Dermis microvascular lymphatic vessel endothelial cell (primary cell): Measurements from ENCODE around the gene LIMS2. TPM values are rescaled to one million over a fixed set of nuclear protein-coding genes. Genes with fewer than 3 reads are reported as not detected.

ENCODE experiments used
- DNase-seq, 2 donors: peaks; one replicate each; pipeline versions ENCODE4 v3.0.0 to v3.0.0-alpha.2; 2010; ENCODE audit warnings: low read depth in 2 of 2
- total RNA-seq: library from RNA; depleted of rRNA; stranded (reverse); fragments of >200 nt; gene quantifications from 2 replicates; pipeline ENCODE4 v1.2.1, GENCODE V29; 2014

Gene LIMS2, protein sequence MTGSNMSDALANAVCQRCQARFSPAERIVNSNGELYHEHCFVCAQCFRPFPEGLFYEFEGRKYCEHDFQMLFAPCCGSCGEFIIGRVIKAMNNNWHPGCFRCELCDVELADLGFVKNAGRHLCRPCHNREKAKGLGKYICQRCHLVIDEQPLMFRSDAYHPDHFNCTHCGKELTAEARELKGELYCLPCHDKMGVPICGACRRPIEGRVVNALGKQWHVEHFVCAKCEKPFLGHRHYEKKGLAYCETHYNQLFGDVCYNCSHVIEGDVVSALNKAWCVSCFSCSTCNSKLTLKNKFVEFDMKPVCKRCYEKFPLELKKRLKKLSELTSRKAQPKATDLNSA
- 3.1 and 5.3 TPM in 2 replicates for total RNA-seq

DNA sequence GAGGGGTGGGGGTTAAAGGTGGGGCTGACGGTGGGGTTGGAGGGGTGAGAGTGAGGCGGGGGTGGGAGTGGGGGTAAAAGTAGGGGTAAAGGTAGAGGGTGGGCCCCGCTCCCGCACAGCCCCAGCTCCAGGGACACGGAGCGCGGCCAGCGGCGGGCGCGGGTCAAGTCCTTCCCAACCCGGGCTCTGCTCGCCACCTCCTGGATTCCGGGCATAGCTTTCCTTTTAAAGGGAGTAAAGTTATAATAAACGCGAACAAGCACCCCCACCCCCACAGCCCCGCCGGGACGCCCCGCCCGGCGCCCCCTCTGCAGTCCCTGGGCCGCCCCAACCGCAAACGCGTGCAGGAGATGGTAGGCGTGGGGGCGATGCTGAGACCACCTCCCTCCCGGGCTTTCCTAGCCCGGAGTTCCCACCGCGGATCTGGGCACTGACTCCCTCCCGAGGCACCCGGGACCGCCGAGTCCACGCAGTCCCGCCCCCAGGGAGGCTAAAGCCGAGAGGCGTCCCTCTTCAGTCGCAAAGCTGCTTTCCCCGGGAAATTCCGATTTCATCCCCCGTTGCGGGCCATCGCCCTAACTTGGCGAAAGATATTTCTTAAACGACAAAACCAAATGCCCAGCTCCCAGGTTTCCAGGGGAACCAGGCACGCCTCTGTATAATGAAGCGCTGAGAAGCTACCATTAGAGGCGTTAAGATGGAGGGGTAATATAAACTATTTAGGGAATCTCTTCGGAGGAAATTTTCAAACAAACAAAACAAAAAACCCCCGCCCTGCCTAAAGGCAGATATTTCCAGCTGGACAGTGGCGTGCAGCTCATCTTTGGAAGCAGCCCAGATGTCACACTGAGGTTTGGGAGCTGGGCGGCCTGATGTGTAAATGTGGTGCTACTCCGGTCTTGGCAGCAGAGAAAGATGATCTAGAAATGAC lies at the start of gene LIMS2:
LIMS2 (minus strand) TSS at position 200 of the 931 bp plus-strand sequence. CDS start 506 bp downstream, outside the sequence.
- DNase-seq, result peak in 1 of 2 donors; percentile 57

DNA sequence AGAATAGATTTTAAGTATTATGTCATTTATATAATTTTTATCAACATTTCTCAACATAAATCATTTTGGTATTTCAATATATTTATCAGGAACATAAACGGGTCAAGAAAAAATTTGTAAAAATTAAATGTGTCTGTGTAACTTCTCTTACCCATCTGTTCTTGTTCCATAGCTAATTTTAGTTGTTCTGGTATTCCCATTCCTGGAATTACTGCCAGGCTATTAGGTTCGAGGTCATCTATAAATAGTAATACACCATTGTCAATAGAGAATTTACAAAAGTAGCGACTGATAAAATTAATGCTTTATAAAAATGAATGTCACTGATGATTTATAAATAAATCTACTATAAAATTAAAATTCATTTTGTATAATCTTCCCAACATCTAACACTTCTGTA lies 47.5 kb upstream of the LIMS2 start:
- DNase-seq, result no peak

DNA sequence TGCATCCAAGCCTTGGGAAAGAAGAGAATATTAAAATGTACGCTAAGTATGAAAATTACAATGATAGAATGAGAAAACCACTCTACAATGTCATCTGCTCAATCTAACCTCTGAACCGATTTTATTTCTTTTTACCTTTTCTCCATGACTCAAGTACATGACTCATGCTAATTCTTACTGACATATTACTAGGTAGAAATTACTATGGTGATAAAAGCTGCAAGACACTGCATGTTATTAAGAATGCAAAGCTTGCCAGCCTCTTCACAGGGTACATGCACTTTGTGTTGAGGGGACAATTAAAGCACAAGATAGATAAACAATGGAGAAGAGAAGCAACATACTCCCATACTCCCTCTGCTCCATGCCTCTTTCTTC lies 46.6 kb upstream of the LIMS2 start:
- no peak for DNase-seq

DNA sequence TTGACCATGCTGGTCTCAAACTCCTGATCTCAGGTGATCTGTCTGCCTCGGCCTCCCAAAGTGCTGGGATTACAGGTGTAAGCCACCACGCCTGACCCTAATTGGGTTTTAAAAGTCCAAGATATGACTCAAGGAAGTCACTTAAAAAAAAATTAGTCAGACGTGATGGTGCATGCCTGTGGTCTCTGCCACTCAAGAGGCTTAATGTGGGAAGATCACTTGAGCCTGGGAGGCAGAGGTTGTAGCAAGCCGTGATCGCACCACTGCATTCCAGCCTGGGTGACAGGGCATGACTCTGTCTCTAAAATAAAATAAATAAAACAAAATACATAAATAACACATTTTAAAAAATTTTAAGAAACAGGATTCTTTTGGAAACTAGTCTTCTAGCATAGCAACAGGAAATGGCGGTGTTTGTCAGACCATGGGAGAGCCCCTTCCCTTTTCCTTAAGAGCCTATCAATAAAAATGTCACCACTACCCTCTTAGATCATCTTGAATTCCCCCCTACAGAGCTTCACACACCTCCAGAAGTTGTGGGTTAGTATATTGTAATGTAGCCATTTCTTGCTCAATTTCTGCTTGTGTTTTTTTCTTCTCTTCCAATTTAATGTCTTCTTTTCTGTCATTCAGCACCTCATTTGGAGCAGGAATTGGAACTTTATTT lies 46.1 kb upstream of the LIMS2 start:
- DNase-seq, result no peak

DNA sequence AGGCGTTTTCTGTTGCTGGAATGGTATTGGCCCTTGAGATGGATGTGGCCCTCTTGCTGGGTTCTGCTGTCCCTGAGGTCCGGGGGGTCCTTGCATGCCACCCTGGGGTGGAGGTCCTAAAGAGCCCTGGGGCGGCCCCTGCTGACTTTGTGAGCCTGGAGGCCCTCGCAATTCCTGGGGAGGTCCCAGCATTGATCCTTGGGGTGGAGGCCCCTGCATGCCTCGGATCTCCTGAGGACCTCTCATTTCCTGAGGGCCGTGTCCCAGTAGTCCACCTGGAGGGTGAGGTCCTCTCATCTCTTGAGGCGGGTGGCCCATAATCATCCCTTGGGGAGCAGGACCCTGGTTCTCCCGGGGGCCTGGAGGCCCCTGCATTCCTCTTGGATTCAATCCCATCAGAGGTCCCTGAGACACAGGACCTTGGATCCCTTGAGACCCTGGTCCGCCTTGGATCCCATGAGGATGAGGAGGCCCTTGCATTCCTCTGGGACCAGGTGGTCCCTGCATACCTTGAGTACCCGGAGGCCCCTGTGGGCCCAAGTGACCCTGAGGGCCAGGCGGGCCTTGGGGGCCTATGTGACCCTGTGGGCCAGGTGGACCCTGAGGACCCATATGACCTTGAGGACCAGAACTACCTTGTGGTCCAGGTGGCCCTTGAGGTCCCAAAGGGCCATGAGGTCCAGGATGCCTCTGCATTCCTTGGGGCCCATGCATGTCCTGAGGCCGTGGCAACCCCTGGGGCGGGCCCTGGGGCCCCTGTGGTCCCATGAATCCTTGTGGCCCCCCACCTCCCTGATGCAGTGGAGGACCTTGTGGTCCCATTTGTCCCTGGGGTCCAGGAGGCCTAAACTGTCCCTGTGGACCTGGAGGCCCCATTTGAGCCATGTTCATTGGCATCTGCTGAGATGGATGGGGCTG lies 44.2 kb upstream of the LIMS2 start:
- no peak for DNase-seq

DNA sequence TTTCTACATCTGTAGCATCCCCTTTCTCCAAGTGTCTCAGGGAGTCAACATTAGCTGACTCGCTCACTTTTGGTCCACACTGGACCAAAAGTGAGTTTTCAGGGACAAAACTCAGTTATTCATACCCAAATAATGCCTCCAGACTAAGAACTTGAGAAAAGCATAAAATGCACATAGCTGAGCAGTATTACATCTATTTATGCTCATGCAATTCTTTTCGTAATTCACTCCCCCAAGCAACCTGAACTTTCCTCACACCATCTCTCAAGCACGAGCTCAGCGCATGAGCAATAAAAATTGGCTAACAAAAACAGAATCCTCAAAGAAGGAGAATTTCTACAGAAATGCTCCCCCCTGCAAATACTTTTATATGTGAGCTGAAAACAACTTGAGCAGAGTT lies 42.9 kb upstream of the LIMS2 start:
- DNase-seq, result no peak

DNA sequence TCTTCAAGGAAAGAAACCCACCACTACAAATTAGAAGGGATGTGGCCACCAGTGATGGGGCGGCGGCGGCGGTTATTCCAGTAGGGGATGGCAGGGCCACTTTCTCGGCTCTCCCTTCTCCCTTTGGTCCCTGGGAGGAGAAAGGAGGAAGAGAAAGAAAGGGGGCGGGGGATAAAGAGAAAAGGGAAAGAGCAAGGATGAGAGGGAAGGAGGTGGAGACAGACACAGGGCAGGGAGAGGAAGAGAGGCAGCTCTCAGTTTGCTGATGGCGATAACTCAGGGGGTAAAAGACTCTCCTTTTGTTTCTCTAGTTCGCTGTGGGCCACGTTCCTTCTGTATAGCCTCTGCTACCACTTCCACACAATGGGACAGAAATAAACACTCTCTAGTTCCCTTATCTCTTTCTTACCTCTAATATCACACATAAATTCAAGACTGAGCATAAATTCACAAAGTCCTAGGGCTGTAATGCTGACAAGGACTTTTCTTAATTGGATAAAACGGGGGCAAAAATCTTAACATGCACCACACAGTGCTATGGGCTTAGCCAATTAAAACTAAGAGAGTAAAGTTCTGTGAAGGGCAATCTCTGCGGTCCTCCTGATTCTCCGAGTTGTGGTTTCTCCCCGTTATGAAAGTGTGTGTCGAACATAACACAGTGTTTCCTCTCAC lies 40.6 kb upstream of the LIMS2 start:
- DNase-seq, result no peak

DNA sequence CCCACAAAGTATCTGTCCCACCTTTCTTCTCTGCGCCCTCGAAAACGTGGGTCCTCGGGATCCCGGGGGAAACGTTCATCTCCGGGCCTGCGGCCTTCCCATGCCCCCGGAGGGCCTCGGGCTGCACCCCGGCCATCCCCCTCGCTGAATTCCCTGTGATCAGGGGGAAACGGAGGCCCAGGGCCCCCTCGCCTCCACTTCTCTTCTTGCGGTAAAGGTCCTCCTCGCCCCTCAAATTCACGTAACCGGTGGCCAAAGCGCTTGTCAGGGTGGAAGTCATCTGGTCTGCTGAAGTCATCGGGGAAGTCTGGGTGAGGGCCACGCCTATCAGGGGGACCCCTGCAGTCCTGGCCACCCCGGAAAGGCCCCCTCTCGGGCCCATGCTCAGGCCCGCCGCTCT lies 38.2 kb upstream of the LIMS2 start:
- no peak for DNase-seq

DNA sequence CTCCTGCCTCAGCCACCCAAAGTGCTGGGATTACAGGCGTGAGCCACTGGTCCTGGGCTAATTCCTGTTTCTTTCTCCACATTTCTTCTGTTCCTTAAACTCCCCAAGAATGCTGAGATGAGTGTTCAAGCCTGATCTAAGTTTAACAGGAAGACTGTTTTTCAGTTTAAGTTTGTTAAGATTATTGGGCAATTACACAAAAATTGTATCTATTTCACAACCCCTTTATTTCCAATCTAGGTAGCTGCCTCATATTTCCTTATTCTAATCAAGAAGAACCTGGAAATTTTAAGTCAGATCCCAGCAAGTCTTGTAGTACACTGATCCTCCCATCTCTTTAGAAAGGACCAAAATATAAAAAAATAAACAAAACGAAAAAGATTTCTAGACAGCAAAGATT lies 37.7 kb upstream of the LIMS2 start:
- DNase-seq, result no peak

DNA sequence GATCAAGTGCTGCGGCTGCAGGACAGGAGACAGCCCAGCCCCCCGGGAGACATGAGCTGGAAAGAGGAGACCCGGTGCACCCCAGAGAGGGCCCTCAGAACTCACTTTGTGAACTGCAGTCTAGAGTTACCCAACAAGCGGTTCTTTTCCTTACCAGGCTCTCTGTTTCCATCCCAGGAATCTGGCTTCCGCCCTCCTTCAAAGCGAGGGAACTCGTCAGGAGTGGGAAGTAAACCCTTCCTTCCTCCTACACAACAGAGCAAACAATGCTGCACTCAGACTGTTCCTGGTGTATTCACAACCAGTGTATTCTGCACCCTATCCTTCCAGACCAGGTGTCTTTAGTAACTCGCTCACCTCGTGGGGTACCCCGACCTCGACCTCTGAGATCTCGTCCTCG lies 34.0 kb upstream of the LIMS2 start:
- DNase-seq, result no peak

DNA sequence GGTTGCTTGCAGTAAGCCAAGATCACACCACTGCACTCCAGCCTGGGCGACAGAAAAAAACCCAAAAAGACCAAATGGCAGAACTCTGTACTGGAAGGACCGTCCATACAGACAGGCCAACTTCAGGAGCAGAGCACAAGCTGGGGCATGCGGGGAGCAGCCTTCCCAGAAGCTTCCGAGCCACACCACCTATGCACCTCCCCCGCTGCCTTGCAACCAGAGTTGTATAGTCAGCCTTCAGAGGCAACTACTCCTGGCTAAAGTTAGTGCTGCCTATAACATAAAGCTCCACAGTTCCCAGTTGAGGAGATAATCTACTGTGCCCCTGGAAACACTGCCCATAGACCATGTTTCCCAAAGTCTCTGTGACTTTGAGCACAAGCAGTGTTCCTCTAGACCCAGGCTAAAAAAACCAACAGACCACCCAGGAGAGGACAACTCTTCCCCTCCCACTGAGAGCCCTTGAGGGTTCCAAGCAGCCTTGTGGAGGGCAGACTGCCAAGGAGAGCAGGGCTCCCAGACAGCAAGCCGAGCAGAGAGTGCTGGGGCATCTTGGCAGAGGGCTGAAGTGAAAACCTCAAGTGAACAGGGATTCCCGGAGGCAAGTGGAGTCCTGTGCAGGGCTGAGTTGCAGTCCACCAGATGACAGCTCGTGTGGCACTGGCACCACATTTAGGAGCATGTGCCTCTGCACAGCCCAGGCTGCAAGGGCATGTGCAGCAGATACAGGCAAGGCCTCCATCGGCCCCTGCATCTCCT lies 32.7 kb upstream of the LIMS2 start:
- DNase-seq, result no peak

DNA sequence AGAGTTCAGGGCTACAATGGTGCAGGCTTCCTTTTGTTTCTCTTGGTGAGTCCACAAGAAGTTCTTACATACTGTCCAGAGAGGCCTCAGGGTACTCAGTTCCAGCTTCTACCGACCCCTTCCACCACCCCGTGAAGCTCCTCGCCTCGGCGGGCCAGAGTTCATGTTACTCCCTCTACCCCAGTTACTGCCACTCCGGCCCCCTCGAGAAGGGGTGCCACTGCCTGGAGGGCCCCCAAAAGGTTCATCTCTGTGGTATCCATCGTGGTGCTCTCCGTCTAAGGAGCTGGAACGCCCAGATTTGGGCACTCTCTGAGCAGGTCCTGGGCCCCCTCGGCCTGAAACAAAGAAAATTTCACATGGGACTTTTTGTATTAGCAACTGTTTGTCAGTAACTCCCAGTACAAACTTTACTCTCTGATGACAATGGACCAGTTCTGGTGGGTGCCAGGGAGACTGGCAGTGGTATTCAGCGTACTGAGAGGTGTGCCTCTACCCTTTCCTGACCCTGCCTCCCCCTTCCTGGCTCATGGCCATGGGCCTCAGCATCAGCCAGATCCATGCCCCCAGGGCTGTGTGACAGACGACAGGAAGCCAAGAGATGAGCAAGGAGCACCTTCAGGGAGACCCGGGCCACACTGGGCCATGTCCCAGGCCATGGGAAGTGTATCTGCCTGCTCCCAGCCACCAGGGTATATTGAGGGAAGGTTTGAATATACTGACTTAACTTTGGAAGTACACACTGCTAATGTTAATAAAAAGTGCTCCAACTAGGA lies 31.1 kb upstream of the LIMS2 start:
- DNase-seq, result no peak

DNA sequence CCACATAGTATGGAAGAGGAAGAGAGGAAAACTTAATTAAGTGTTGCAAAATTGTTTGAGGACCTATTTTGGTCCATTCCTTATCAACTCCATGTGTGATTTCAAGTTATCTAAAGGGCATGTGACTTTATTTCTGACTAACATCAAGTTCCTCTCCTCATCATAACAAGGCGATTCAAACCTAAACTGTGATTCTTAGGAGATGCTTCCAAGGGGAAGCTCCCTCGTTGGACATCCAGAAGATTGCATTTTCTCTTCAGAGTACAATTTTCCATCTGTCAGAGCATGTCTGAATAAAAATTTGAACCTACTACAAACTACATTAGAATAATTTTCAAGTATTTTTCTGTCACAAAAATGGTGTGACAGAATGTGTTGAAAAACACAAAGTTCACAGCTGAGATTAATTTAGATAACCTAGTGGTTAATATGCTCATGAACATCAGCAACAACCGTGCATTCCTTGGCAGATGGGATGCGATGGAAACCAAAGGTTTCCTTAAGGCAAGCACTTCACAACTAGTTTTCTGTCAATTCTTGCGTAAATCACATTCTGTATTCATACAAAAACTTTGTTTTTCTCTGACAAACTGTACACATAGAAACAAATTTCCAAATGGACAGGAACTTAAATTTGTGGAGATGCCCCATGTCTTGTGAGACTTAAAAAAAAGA lies 30.2 kb upstream of the LIMS2 start:
- no peak for DNase-seq

DNA sequence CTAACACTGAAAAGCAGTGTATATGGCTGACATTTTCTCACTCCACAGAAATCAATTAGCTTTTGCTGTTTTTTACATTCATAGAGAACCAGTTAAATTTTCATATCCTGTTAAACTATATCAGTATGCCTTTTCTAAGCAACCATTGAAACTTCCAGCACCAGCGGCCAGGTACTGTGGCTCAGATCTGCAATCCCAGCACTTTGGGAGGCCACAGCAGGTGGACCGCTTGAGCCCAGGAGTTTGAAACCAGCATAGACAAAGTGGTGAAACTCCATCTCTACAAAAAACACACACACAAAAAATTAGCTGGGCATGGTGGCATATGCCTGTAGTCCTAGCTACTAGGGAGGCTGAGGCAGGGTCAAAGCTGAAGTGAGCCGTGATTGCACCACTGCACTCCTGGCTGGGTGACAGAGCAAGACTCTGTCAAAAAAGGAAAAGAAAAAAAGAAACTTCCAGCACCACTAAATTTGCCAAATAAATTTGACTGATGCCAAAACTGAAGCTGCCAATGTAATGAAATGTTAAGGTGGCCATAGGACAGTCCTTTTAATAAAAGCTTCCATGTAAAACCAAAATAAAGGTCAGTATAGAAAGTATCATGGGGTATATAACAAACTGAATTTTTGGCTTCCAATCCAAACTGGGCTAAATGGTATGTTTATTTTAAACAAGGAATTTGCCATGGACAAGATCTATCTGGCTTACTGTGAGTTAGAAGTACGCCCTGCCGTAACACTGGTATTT lies 29.5 kb upstream of the LIMS2 start:
- DNase-seq, result no peak

DNA sequence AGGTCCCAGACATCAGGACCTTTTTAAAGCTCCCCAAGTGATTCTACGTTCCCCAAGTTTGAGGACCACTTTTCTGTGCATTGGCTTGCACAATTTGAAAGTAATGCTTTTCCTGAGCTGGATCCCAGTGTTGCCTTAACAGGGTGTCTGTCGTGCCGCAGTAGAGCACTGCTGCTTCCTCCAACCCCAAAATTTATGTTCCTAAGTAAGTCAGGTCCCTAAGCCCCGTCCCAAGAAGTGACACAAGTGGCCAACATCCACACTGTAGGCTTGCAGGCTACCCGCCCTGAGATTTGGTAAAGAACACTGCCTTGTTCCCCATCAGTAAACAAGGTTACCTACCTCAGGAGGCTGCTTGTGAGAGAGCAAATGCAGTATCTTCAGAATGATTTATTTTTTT lies 28.0 kb upstream of the LIMS2 start:
- DNase-seq, result no peak

DNA sequence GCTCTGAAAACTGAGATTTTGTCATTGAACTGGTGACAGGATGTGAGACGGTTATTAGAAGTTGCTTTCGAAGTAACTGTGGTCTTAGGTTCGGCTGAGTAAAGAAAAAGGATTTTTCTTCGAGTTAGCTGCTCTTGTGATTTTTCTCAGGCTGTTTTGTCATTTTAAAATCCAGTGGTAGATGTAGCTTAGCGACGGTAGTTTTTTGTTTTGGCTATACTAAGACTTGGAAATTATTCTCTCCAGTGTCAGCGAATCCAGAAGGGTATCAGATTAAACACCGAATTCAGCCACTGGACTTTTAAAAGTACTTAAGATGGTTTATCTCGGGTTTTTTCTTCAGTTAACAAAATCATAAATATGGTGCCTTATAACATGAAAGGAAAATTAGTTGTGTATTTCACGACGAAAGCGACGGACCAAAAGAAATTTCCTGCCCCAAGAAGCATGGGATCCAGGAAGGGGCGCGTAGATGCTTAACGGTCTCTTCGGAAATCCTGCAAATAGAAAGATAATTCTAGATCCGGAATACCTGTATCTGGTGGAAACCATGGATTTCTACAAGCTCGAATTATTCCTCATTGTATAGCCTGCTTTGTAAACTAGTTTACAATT lies 27.2 kb upstream of the LIMS2 start:
- no peak for DNase-seq
